HepG2 (cell line): Measurements from ENCODE around the gene ICOS. TPM values are rescaled to one million over a fixed set of nuclear protein-coding genes. Genes with fewer than 3 reads are reported as not detected.

Source experiments
- ATAC-seq: fragments of 200-7000 bp; cut with Tn5 transposase; 3 replicates; pipeline ENCODE4 v1.9.1; 2020; ENCODE audit warnings: mild to moderate bottlenecking, moderate library complexity
- BruUV-seq: library from RNA; stranded (reverse); fragments of 400-500 nt; replicated peaks from 2 replicates; lab custom pipeline; 2021; lab: Mats Ljungman, UMichigan
- CTCF ChIA-PET: fragments of 300-600 bp; formaldehyde crosslinking; extraction: SDS; loops from one replicate; lab custom pipeline; 2021; ENCODE audit warnings: low total read pairs, inconsistent platforms, low intra/inter-chr PET ratio; lab: Yijun Ruan, JAX
- POLR2A ChIA-PET: fragments of 350-600 bp; sonication (Branson Sonifier 250); formaldehyde crosslinking; loops from one replicate; lab custom pipeline; 2020; ENCODE audit warnings: antibody characterized with exemption, inconsistent platforms; lab: Yijun Ruan, JAX
- DNase-seq: peaks from one replicate; pipeline ENCODE4 v3.0.0-alpha.2; 2015; ENCODE audit warnings: low spot score
- FAIRE-seq: peaks from 3 replicates; lab custom pipeline; 2011; peaks lifted over from hg19 to GRCh38; lab: Jason Lieb, UNC
- H2AFZ ChIP-seq: one replicate; pipeline ENCODE4 v1.6.1; 2011; ENCODE audit warnings: low read length, inconsistent platforms
- H3K27ac ChIP-seq: fragments of 300-600 bp; 3 replicates; pipeline ENCODE4 v1.8.0; 2011; ENCODE audit warnings: mixed run types, mild to moderate bottlenecking, mixed read lengths, low read length, inconsistent platforms; ENCODE audit not compliant: insufficient read depth; ENCODE audit errors: extremely low read length
- H3K27me3 ChIP-seq, 2 experiments: fragments of 200-600 bp in 1 of 2; 2 replicates in 1 of 2; 3 replicates in 1 of 2; pipeline versions ENCODE4 v1.6.0 to v1.8.0; 2011; ENCODE audit warnings: low read length in 2 of 2, mild to moderate bottlenecking in 2 of 2, moderate library complexity in 2 of 2, inconsistent platforms in 1 of 2; ENCODE audit not compliant: insufficient read depth in 2 of 2, control insufficient read depth in 1 of 2
- H3K36me3 ChIP-seq, 2 experiments: fragments of 200-600 bp in 1 of 2; replicated peaks in 1 of 2; 2 replicates in 1 of 2; 3 replicates in 1 of 2; pipeline versions ENCODE4 v1.5.1 to v1.8.0; 2011; ENCODE audit warnings: low read length in 2 of 2, inconsistent platforms in 1 of 2; ENCODE audit not compliant: insufficient read depth in 2 of 2, control insufficient read depth in 1 of 2
- H3K4me1 ChIP-seq: 2 replicates; pipeline ENCODE4 v1.5.1; 2012; ENCODE audit warnings: low read length, inconsistent platforms; ENCODE audit not compliant: insufficient read depth
- H3K4me2 ChIP-seq: 2 replicates; pipeline ENCODE4 v1.6.0; 2011; ENCODE audit warnings: low read depth, low read length, inconsistent platforms
- H3K4me3 ChIP-seq, 3 experiments: fragments of 200-600 bp in 1 of 3; sonication (generic), shearing (Covaris generic) in 1 of 3; replicated peaks in 1 of 3; 2 replicates each; pipeline ENCODE4 v1.5.1; 2011 to 2016; ENCODE audit warnings: low read length in 3 of 3, inconsistent platforms in 2 of 3, low read depth in 2 of 3, mild to moderate bottlenecking in 2 of 3, control low read depth in 1 of 3, mixed read lengths in 1 of 3; ENCODE audit not compliant: insufficient read depth in 1 of 3
- H3K79me2 ChIP-seq: one replicate; pipeline ENCODE4 v1.6.1; 2011; ENCODE audit warnings: low read length, inconsistent platforms; ENCODE audit not compliant: insufficient read depth
- H3K9ac ChIP-seq: 2 replicates; pipeline ENCODE4 v1.6.0; 2011; ENCODE audit warnings: mild to moderate bottlenecking, low read depth, low read length, inconsistent platforms; ENCODE audit not compliant: insufficient read depth
- H3K9me3 ChIP-seq: 2 replicates; pipeline ENCODE4 v1.5.1; 2012; ENCODE audit warnings: mild to moderate bottlenecking, low read length
- H4K20me1 ChIP-seq: 2 replicates; pipeline ENCODE4 v1.6.0; 2011; ENCODE audit warnings: inconsistent platforms, mild to moderate bottlenecking, low read length, moderate library complexity; ENCODE audit not compliant: insufficient read depth
- TRIM24 ChIP-seq: sonication (generic); formaldehyde crosslinking; IDR thresholded peaks from 2 replicates; pipeline ENCODE4 v1.8.0; 2022; ENCODE audit warnings: mild to moderate bottlenecking, missing genetic modification reagents
- ZNF18 ChIP-seq: sonication (generic); formaldehyde crosslinking; IDR thresholded peaks from 2 replicates; pipeline ENCODE4 v1.8.0; 2022; ENCODE audit warnings: mild to moderate bottlenecking, missing genetic modification reagents; ENCODE audit not compliant: insufficient replicate concordance
- ZNF33B ChIP-seq: sonication (generic); formaldehyde crosslinking; IDR thresholded peaks from 2 replicates; pipeline ENCODE4 v1.5.1; 2020; ENCODE audit warnings: mild to moderate bottlenecking, missing genetic modification reagents
- in situ Hi-C: cut with HindIII; loops from 2 replicates; pipeline ENCODE4 v1.10.0; 2017; ENCODE audit warnings: low pct_unique_long_range_greater_than_20kb; ENCODE audit not compliant: extremely low pct_ligation_motif_present
- intact Hi-C: fragments of 100-400 bp; cut with micrococcal nuclease; formaldehyde crosslinking; loops from one replicate; pipeline ENCODE4 v1.10.0; 2022; ENCODE audit not compliant: unreplicated experiment
- polyA plus RNA-seq, 8 experiments: library from polyadenylated mRNA; depleted of rRNA in 3 of 8; stranded (reverse) in 7 of 8; unstranded in 1 of 8; fragments of >200 nt; fragmentation: Illumina TruSeq in 4 of 8; extraction: Trizol in 4 of 8; gene quantifications; 2 replicates each; pipeline versions ENCODE4 v1.2.1 to v1.2.3, GENCODE V29; 2011 to 2016; ENCODE audit warnings: low read depth in 4 of 8, missing spikeins in 1 of 8, mixed read lengths in 1 of 8; ENCODE audit not compliant: insufficient read depth in 1 of 8
- total RNA-seq, 5 experiments: library from RNA; depleted of rRNA; stranded (reverse); fragments of >200 nt; fragmentation: Illumina TruSeq; extraction: Trizol; gene quantifications; 2 replicates each; pipeline ENCODE4 v1.2.3, GENCODE V29; 2016; ENCODE audit warnings: low read depth in 1 of 5
- TF ChIP-seq, protein P1 (sequence below): sonication (generic); formaldehyde crosslinking; IDR thresholded peaks from 2 replicates; pipeline ENCODE4 v1.5.0; 2020; ENCODE audit warnings: missing genetic modification reagents

The ICOS gene
- total and polyA plus RNA-seq, 2 of the 13 experiments (the other 11 are each of a cell fraction or from before 2014, with no cell fraction given): not detected

DNA sequence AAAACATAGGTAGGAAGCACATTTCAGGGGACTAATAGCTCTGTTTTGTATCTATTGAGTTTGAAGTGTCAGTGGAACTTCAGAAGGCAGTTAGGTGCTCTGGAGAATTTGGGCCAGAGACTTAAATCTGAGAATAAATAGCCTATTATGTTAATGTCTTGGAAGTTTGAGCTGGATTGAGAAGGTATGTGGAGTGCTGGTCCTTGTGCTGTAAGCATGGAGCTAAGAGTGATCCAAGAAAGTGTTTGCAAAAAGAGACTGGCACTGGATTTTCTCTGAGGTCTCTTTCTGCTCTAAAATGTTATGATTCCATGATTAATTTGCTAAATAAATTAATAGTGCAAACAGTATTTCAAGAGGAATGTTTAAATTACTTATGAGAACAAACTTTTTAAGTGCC is 63.3 kb downstream of the ICOS start (continued):
- TF ChIP-seq TRIM24 (CRISPR knock-in tag): no peak

GRCh38 chr2:204000446-204000845 is 63.9 kb downstream of the ICOS start:
- no peaks in the 10 kb centered on the region for H3K79me2 ChIP-seq
- in situ Hi-C loops: no loop called here
- no peak overlapping the region for H3K4me3 ChIP-seq
- intact Hi-C loops: no loop called here
- H3K4me1 ChIP-seq: no peaks in the 10 kb centered on the region
- H3K9ac ChIP-seq: no peak overlapping the region
- no peak for ATAC-seq
- no peak for DNase-seq
- CTCF ChIA-PET: no interaction called here
- no peak for FAIRE-seq
- H3K27ac ChIP-seq: no peak overlapping the region
- no peak overlapping the region for H2AFZ ChIP-seq
- H4K20me1 ChIP-seq: no peaks in the 10 kb centered on the region
- POLR2A ChIA-PET: no interaction called here
- no TSS peak for BruUV-seq
- TF ChIP-seq ZNF18 (no peak), ZNF33B (CRISPR knock-in tag) (no peak)
- TF ChIP-seq, protein P1, sequence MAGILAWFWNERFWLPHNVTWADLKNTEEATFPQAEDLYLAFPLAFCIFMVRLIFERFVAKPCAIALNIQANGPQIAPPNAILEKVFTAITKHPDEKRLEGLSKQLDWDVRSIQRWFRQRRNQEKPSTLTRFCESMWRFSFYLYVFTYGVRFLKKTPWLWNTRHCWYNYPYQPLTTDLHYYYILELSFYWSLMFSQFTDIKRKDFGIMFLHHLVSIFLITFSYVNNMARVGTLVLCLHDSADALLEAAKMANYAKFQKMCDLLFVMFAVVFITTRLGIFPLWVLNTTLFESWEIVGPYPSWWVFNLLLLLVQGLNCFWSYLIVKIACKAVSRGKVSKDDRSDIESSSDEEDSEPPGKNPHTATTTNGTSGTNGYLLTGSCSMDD (CRISPR knock-in tag): no peak
- TF ChIP-seq, all 625 proteins: peak for 0
- Histone ChIP-seq H3K27me3 (no peaks in the 10 kb centered on the region), H3K36me3 (no peaks in the 10 kb centered on the region), H3K4me2 (no peak overlapping the region), H3K9me3 (no peaks in the 10 kb centered on the region)
